GM12875 (cell line): ENCODE results near the gene CYB5D1.
A peak's percentile ranks its signal among the peaks of the same experiment; 100 is the strongest.

Experiments
- H3K4me3 ChIP-seq: one replicate; pipeline ENCODE4 v1.5.1; 2011; ENCODE audit warnings: low read depth, low read length, control low read depth
- TF ChIP-seq, protein P1 (sequence below): IDR thresholded peaks from 2 replicates; pipeline ENCODE4 v1.5.1; 2011; ENCODE audit warnings: low read depth, mild to moderate bottlenecking, control low read depth, inconsistent platforms, low read length, moderate library complexity, borderline replicate concordance; ENCODE audit not compliant: insufficient read depth

CYB5D1 gene

DNA sequence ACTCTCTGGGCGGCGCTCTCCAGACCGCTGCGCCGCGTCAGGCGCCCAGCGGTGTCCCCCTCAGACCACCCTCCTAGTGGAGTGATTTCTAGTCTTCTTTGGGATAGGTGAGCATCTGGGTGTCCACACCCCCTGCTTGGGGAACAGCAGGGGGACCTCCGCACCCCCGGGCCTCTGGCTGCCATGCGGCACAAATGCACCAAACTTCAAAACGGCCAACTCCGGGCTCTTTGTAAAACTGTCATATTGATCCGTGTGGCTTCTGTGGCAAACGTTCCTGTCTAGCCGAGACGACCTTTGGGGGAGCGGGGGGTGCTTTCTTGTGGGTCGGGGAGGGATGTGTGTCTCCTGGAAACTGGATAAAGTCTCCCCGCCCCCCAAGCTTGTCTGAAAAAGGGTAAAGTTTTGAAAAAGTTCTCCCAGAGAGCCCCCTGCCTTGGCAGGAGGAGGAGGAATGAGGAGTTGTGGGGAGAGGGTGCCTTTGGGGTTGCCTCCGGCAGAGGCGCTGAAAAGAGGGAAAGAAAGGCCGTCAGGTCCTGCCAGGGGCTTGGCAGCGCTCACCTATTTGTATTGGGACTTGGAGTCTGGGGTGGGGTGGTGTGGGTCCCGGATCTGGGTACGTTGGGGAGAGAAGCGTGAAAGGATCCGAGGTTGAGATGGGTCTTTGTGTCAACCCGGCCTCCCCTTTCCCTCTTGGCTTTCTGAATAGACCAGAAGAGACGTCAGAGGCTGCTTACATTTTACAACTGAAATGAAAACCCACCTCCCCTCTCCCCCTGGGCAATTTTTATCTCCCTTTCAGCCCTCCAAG, 28.6 kb downstream of the CYB5D1 start:
- H3K4me3 ChIP-seq, result peak overlapping the region; percentile 92

GRCh38 chr17:7887038-7887481, 29.3 kb downstream of the CYB5D1 start:
- TF ChIP-seq, protein P1, sequence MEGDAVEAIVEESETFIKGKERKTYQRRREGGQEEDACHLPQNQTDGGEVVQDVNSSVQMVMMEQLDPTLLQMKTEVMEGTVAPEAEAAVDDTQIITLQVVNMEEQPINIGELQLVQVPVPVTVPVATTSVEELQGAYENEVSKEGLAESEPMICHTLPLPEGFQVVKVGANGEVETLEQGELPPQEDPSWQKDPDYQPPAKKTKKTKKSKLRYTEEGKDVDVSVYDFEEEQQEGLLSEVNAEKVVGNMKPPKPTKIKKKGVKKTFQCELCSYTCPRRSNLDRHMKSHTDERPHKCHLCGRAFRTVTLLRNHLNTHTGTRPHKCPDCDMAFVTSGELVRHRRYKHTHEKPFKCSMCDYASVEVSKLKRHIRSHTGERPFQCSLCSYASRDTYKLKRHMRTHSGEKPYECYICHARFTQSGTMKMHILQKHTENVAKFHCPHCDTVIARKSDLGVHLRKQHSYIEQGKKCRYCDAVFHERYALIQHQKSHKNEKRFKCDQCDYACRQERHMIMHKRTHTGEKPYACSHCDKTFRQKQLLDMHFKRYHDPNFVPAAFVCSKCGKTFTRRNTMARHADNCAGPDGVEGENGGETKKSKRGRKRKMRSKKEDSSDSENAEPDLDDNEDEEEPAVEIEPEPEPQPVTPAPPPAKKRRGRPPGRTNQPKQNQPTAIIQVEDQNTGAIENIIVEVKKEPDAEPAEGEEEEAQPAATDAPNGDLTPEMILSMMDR, result no peak
- H3K4me3 ChIP-seq, result peak overlapping the region; percentile 92

More for the DNA sequence above, 28.6 kb downstream of the CYB5D1 start:
- TF ChIP-seq, protein P1, result no peak

DNA sequence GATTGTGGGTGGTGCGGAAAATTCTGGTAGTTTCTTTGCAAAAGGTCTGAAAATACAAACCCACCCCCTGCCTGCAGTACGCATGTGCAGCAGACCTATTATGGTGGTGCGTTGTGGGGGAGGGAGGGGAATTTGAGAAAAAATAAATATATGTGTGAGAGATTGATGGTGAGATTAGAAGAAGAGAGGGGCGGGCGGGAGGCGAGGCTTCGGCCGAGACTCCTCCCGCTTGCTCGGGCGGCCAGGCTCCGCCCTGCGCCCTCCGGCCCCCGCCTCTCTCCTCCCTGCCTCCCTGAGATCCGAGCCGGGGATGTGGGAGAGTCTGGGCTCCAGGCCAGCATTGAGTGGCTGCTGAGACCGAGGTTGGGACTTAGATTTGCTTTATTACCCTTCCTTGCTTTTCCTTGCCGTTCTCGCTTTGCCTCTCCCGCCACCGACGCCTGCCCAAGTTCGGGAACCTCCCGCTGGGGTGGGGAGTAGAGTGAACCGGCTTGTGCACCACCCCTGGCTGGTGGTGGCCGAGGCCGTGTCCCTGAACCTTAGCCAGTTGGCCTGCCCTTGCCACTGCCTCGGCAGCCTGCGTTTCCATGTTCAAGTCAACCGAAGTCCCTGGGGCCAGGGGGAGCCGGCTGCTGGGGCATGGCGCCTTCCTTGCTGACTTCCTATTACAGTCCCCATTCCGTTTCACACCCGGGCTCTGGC, 29.8 kb downstream of the CYB5D1 start:
- H3K4me3 ChIP-seq, result peak overlapping the region; percentile 92
- TF ChIP-seq, protein P1, result no peak

GRCh38 chr17:7888184-7888920, 30.5 kb downstream of the CYB5D1 start, which contains the start of gene CHD3:
CHD3 (plus strand) TSS chr17:7888789; CDS start chr17:7889001, 212 bp downstream.
- peak within 1 kb of the TSS; percentile 92 for H3K4me3 ChIP-seq

DNA sequence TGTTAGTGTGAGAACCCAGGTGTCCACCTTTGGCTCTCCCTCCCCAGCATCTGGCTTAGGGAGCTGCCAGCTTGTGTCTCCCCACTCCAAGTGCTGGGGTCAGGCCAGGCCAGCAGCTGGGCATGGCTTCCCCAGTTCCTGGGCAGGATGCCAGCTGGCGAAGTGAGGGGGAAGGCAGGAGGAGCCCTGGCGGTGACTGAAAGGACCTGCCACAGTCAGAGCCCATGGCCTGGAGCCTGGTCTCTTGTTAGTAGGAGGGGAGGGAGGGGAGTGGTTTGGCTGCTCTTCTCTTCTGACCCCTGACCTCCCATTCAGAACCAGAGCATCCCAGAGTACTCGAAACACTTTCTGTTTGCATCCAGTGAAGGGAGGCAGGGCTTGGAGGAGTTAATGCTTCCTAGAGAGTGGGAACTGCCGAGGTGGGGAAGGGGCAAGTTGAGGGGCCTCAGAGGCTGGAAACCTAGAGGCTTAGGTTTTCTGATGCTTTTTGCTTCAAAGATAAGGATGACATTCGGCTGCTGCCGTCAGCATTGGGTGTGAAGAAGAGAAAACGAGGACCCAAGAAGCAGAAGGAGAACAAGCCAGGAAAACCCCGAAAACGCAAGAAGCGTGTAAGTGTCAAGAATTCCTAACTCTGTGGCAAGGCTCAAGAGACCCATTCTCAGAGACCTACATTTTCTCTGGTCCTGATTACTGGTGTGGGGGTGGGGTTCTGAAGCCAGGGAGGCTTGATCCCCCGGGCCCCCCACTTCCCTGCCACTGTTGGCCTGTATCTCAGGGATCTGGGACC, 31.6 kb downstream of the CYB5D1 start:
- no peak overlapping the region for H3K4me3 ChIP-seq
- TF ChIP-seq, protein P1, result 0 out of 2 replicates have a peak, but pooled peaks have one; percentile 13

More at GRCh38 chr17:7888184-7888920, 30.5 kb downstream of the CYB5D1 start, which contains the start of gene CHD3:
- TF ChIP-seq, protein P1, result no peak

DNA sequence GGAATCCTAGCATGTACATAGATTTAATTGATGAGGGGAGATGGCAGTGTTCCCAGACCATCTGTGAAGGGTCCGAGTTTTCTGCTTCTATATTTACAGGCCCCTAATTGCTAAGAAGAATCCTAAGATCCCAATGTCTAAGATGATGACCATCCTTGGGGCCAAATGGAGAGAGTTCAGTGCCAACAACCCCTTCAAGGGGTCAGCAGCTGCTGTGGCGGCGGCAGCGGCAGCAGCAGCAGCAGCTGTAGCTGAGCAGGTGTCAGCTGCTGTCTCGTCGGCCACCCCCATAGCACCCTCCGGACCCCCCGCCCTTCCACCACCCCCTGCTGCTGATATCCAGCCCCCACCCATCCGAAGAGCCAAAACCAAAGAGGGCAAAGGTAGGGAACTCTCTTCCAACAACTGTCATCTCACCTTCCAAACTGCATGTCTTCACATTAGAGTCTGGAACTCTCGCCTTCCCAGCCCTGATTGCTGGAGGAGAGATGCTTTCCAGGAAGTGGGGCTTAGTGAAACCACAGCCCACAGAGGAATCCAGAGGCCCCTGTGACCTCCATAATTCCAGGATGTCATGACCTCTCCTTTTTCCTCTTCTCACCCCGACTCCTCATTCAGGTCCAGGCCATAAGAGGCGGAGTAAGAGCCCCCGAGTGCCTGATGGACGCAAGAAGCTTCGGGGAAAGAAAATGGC, 35.5 kb downstream of the CYB5D1 start:
- TF ChIP-seq, protein P1, result no peak
- no peak overlapping the region for H3K4me3 ChIP-seq
